ENCODE data around the gene SDK1.

Gene SDK1

GRCh38 chr7:4151926-4152549, 851.0 kb downstream of the SDK1 start:
- no peak for TF ChIP-seq CTCF (IDR thresholded peaks at IDR 0.05; ENCODE audit: unreplicated experiment in 3 of 3)
- H3K36me3 Mint-ChIP-seq (ENCODE audit: low read depth), result no peaks in the 10 kb centered on the region
- no peak overlapping the region for H3K27ac Mint-ChIP-seq
- no peaks in the 10 kb centered on the region for H3K9me3 Mint-ChIP-seq
- no peak overlapping the region for H3K4me3 Mint-ChIP-seq
- H3K4me1 Mint-ChIP-seq, result peaks cover 4% of the 10 kb centered on the region
- peaks cover 13% of the 10 kb centered on the region for H3K27me3 Mint-ChIP-seq (ENCODE audit: low read depth)

- TF ChIP-seq CTCF (IDR thresholded peaks at IDR 0.05; ENCODE audit: unreplicated experiment in 3 of 3), result no peak
Measured at GRCh38 chr7:4154882-4155535, 854.0 kb downstream of the SDK1 start.

GRCh38 chr7:4156190-4156589, 855.1 kb downstream of the SDK1 start:
- Mint-ChIP-seq H3K4me1 (peaks cover 9% of the 10 kb centered on the region), H3K4me3 (no peak overlapping the region), H3K27me3 (ENCODE audit: low read depth) (peaks cover 13% of the 10 kb centered on the region), H3K27ac (no peak overlapping the region), H3K36me3 (ENCODE audit: low read depth) (no peaks in the 10 kb centered on the region), H3K9me3 (no peaks in the 10 kb centered on the region)
- no peak for TF ChIP-seq CTCF (IDR thresholded peaks at IDR 0.05; ENCODE audit: unreplicated experiment in 3 of 3)

More at GRCh38 chr7:4154882-4155535, 854.0 kb downstream of the SDK1 start:
- Mint-ChIP-seq H3K9me3 (no peaks in the 10 kb centered on the region), H3K27ac (no peak overlapping the region), H3K4me3 (no peak overlapping the region), H3K36me3 (ENCODE audit: low read depth) (no peaks in the 10 kb centered on the region), H3K27me3 (ENCODE audit: low read depth) (peaks cover 13% of the 10 kb centered on the region), H3K4me1 (peaks cover 9% of the 10 kb centered on the region)

- no peak overlapping the region for H3K4me3 Mint-ChIP-seq
- no peak for TF ChIP-seq CTCF (IDR thresholded peaks at IDR 0.05; ENCODE audit: unreplicated experiment in 3 of 3)
- H3K9me3 Mint-ChIP-seq, result no peaks in the 10 kb centered on the region
- H3K36me3 Mint-ChIP-seq (ENCODE audit: low read depth), result peaks cover 3% of the 10 kb centered on the region
- H3K27me3 Mint-ChIP-seq (ENCODE audit: low read depth), result peaks cover 16% of the 10 kb centered on the region
- peaks cover 11% of the 10 kb centered on the region for H3K4me1 Mint-ChIP-seq
- no peak overlapping the region for H3K27ac Mint-ChIP-seq
Measured at GRCh38 chr7:4157651-4158050, 856.6 kb downstream of the SDK1 start.

GRCh38 chr7:4158441-4159153, 857.5 kb downstream of the SDK1 start:
- no peaks in the 10 kb centered on the region for H3K9me3 Mint-ChIP-seq
- H3K4me1 Mint-ChIP-seq, result peaks cover 14% of the 10 kb centered on the region
- no peak overlapping the region for H3K27ac Mint-ChIP-seq
- H3K4me3 Mint-ChIP-seq, result no peak overlapping the region
- peaks cover 3% of the 10 kb centered on the region for H3K36me3 Mint-ChIP-seq (ENCODE audit: low read depth)
- peaks cover 13% of the 10 kb centered on the region for H3K27me3 Mint-ChIP-seq (ENCODE audit: low read depth)
- no peak for TF ChIP-seq CTCF (IDR thresholded peaks at IDR 0.05; ENCODE audit: unreplicated experiment in 3 of 3)

Measured in nephron (organoid).